ENCODE results near the gene SPARC. TPM values are rescaled to one million over a fixed set of nuclear protein-coding genes. Genes with fewer than 3 reads are reported as not detected.

The SPARC gene
- total RNA-seq, 1 experiment from 2014 or later, result 339 TPM

DNA sequence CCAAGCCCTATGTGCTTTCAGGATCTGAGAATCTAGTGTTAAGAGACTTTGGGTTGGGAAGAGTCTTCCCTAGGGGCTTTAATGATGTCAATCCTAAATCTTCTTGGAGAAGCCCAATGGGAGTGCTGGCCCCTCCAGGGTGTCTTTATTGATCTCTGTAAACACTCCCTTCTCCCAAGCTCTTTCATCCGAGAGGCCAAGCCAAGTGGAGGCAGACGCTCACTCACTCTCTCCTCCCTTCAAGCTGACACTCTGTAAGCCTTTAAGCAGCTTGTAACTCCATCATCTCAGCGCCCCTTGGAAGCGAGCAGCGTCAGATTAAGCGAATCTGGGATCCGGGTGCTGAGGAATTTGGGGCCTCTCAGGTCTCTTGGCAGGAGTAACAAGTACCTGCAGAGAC, 37.7 kb downstream of the SPARC start:
- H3K27ac ChIP-seq (ENCODE audit: low read depth, low read length, poor library complexity, severe bottlenecking), result no peak overlapping the region
- BruUV-seq (replicated peaks), result no TSS peak
- H3K27me3 ChIP-seq (replicated peaks; ENCODE audit: insufficient read depth, low read depth, low read length, poor library complexity), result no peaks in the 10 kb centered on the region
- ChIA-PET POLR2A (ENCODE audit: low non-redundant PET) (no interaction called here), CTCF (interaction anchor here (0.6 to 0.8 kb wide), 2 partner anchors 10 to 202 kb away, joined by 3 to 4 read pairs; partner anchors contain the start of gene SLC36A1)
- H3K4me1 ChIP-seq (ENCODE audit: insufficient read depth, low read length, poor library complexity, severe bottlenecking), result no peaks in the 10 kb centered on the region
- intact Hi-C loops (cut with micrococcal nuclease; ENCODE audit: unreplicated experiment), result no loop called here
- DNase-seq (ENCODE audit: low spot score), result no peak
- no peak overlapping the region for H3K4me3 ChIP-seq (ENCODE audit: low read depth, low read length, poor library complexity, severe bottlenecking)
- H3K9me3 ChIP-seq (ENCODE audit: low read depth, low read length, poor library complexity, severe bottlenecking), result no peaks in the 10 kb centered on the region
- TF ChIP-seq EZH2 (IDR thresholded peaks at IDR 0.05; ENCODE audit: borderline replicate concordance, low read depth, low read length, poor library complexity, severe bottlenecking), result no peak
- TF ChIP-seq, protein P1, sequence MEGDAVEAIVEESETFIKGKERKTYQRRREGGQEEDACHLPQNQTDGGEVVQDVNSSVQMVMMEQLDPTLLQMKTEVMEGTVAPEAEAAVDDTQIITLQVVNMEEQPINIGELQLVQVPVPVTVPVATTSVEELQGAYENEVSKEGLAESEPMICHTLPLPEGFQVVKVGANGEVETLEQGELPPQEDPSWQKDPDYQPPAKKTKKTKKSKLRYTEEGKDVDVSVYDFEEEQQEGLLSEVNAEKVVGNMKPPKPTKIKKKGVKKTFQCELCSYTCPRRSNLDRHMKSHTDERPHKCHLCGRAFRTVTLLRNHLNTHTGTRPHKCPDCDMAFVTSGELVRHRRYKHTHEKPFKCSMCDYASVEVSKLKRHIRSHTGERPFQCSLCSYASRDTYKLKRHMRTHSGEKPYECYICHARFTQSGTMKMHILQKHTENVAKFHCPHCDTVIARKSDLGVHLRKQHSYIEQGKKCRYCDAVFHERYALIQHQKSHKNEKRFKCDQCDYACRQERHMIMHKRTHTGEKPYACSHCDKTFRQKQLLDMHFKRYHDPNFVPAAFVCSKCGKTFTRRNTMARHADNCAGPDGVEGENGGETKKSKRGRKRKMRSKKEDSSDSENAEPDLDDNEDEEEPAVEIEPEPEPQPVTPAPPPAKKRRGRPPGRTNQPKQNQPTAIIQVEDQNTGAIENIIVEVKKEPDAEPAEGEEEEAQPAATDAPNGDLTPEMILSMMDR (conservative IDR thresholded peaks at IDR 0.05; ENCODE audit: low read depth, low read length), result no peak
- no peaks in the 10 kb centered on the region for H3K36me3 ChIP-seq (ENCODE audit: insufficient read depth, low read length, poor library complexity, severe bottlenecking)

DNA sequence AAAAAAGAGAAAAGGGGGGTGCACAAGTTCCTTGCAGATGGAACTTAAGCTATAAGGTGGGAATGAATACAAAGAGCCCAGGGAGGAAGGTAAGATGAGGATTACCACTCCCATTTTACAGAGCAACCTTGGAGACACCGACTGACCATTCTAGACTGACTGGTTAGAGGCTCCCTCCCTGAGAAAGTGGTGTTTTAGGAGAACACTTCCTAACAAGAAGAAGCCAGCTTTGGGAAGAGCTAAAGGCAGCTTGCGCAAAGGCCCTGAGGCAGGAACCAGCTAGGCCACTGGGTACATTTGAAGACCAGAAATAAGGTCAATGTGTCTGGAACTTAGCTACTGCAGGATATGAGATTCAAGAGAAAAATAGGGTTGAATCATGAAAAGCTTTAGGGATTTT, 38.6 kb downstream of the SPARC start:
- Histone ChIP-seq H3K36me3 (ENCODE audit: insufficient read depth, low read length, poor library complexity, severe bottlenecking) (no peaks in the 10 kb centered on the region), H3K4me3 (ENCODE audit: low read depth, low read length, poor library complexity, severe bottlenecking) (no peak overlapping the region), H3K4me1 (ENCODE audit: insufficient read depth, low read length, poor library complexity, severe bottlenecking) (no peaks in the 10 kb centered on the region), H3K9me3 (ENCODE audit: low read depth, low read length, poor library complexity, severe bottlenecking) (no peaks in the 10 kb centered on the region), H3K27ac (ENCODE audit: low read depth, low read length, poor library complexity, severe bottlenecking) (no peak overlapping the region), H3K27me3 (replicated peaks; ENCODE audit: insufficient read depth, low read depth, low read length, poor library complexity) (no peaks in the 10 kb centered on the region)
- intact Hi-C loops (cut with micrococcal nuclease; ENCODE audit: unreplicated experiment), result no loop called here
- no TSS peak for BruUV-seq (replicated peaks)
- POLR2A ChIA-PET (ENCODE audit: low non-redundant PET), result no interaction called here
- TF ChIP-seq, protein P1 (conservative IDR thresholded peaks at IDR 0.05; ENCODE audit: low read depth, low read length), result no peak
- no peak for TF ChIP-seq EZH2 (IDR thresholded peaks at IDR 0.05; ENCODE audit: borderline replicate concordance, low read depth, low read length, poor library complexity, severe bottlenecking)
- CTCF ChIA-PET, result interaction anchor here (0.8 kb wide), 1 partner anchor 201 kb away, joined by 3 read pairs; the partner anchor contains the start of gene SLC36A1
- no peak for DNase-seq (ENCODE audit: low spot score)

GRCh38 chr5:151647320-151647861, 39.3 kb downstream of the SPARC start:
- DNase-seq (ENCODE audit: low spot score), result no peak

More at GRCh38 chr5:151647320-151647861, 39.3 kb downstream of the SPARC start:
- CTCF ChIA-PET, result no interaction called here
- no TSS peak for BruUV-seq (replicated peaks)
- Histone ChIP-seq H3K9me3 (ENCODE audit: low read depth, low read length, poor library complexity, severe bottlenecking) (no peaks in the 10 kb centered on the region), H3K36me3 (ENCODE audit: insufficient read depth, low read length, poor library complexity, severe bottlenecking) (no peaks in the 10 kb centered on the region), H3K27ac (ENCODE audit: low read depth, low read length, poor library complexity, severe bottlenecking) (no peak overlapping the region), H3K27me3 (replicated peaks; ENCODE audit: insufficient read depth, low read depth, low read length, poor library complexity) (no peaks in the 10 kb centered on the region), H3K4me1 (ENCODE audit: insufficient read depth, low read length, poor library complexity, severe bottlenecking) (no peaks in the 10 kb centered on the region), H3K4me3 (ENCODE audit: low read depth, low read length, poor library complexity, severe bottlenecking) (no peak overlapping the region)
- POLR2A ChIA-PET (ENCODE audit: low non-redundant PET), result no interaction called here
- intact Hi-C loops (cut with micrococcal nuclease; ENCODE audit: unreplicated experiment), result no loop called here
- TF ChIP-seq, protein P1 (conservative IDR thresholded peaks at IDR 0.05; ENCODE audit: low read depth, low read length), result no peak
- TF ChIP-seq EZH2 (IDR thresholded peaks at IDR 0.05; ENCODE audit: borderline replicate concordance, low read depth, low read length, poor library complexity, severe bottlenecking), result no peak

Data from A673 (cell line).